HG03457 (cell line): Measurements from ENCODE around the gene TRIM71.
"Not testable (repeated sequence)": the region's sequence is repeated elsewhere in the genome, so short reads cannot be mapped to it uniquely, and the experiment has no call there.

Source experiments
- ATAC-seq: cut with Tn5 transposase; IDR thresholded peaks from one replicate; pipeline ENCODE4 v1.9.1; 2021; ENCODE audit warnings: moderate number of reproducible peaks; ENCODE audit not compliant: unreplicated experiment

TRIM71 gene

GRCh38 chr3:32819551-32820348 lies 2.0 kb downstream of the TRIM71 start:
- no peak for ATAC-seq

GRCh38 chr3:32820430-32820829 lies 2.6 kb downstream of the TRIM71 start:
- ATAC-seq: no peak

- ATAC-seq: no peak
These were observed 3.3 kb downstream of the TRIM71 start for GRCh38 chr3:32820971-32821685.

GRCh38 chr3:32821686-32822296 lies 4.0 kb downstream of the TRIM71 start:
- no peak for ATAC-seq

- ATAC-seq: no peak
These were observed 5.1 kb downstream of the TRIM71 start for GRCh38 chr3:32822609-32823498.

- ATAC-seq: not testable (repeated sequence)
These were observed 5.9 kb downstream of the TRIM71 start for GRCh38 chr3:32823641-32824184.

- ATAC-seq: no peak
These were observed 8.0 kb downstream of the TRIM71 start for GRCh38 chr3:32825601-32826375.

GRCh38 chr3:32831062-32831461 lies 13.3 kb downstream of the TRIM71 start:
- no peak for ATAC-seq

- no peak for ATAC-seq
These were observed 14.0 kb downstream of the TRIM71 start for GRCh38 chr3:32831791-32832190.

- ATAC-seq: no peak
These were observed 14.4 kb downstream of the TRIM71 start for GRCh38 chr3:32832193-32832592.

- ATAC-seq: no peak
These were observed 17.2 kb downstream of the TRIM71 start for GRCh38 chr3:32835049-32835371.

- ATAC-seq: no peak
These were observed 18.2 kb downstream of the TRIM71 start for GRCh38 chr3:32835961-32836360.

GRCh38 chr3:32836601-32837000 lies 18.8 kb downstream of the TRIM71 start:
- ATAC-seq: no peak

- ATAC-seq: no peak
These were observed 19.6 kb downstream of the TRIM71 start for GRCh38 chr3:32837366-32837765.

- no peak for ATAC-seq
These were observed 20.0 kb downstream of the TRIM71 start for GRCh38 chr3:32837789-32838188.

- ATAC-seq: no peak
These were observed 21.9 kb downstream of the TRIM71 start for GRCh38 chr3:32839714-32840085.

- ATAC-seq: no peak
These were observed 22.5 kb downstream of the TRIM71 start for GRCh38 chr3:32840086-32840841.

GRCh38 chr3:32841341-32841740 lies 23.5 kb downstream of the TRIM71 start:
- no peak for ATAC-seq

GRCh38 chr3:32841867-32842470 lies 24.2 kb downstream of the TRIM71 start:
- no peak for ATAC-seq
